ENCODE data around the gene ANKRD52. TPM values are rescaled to one million over a fixed set of nuclear protein-coding genes. Genes with fewer than 3 reads are reported as not detected.
A peak's percentile ranks its signal among the peaks of the same experiment; 100 is the strongest.

The ANKRD52 gene
- polyA plus RNA-seq (ENCODE audit: low read depth in 6 of 6), result 10 to 100 TPM in 3 of 6 donors, 1 to 10 TPM in 3; 2.3 to 13.2 (median 8.0) TPM

DNA sequence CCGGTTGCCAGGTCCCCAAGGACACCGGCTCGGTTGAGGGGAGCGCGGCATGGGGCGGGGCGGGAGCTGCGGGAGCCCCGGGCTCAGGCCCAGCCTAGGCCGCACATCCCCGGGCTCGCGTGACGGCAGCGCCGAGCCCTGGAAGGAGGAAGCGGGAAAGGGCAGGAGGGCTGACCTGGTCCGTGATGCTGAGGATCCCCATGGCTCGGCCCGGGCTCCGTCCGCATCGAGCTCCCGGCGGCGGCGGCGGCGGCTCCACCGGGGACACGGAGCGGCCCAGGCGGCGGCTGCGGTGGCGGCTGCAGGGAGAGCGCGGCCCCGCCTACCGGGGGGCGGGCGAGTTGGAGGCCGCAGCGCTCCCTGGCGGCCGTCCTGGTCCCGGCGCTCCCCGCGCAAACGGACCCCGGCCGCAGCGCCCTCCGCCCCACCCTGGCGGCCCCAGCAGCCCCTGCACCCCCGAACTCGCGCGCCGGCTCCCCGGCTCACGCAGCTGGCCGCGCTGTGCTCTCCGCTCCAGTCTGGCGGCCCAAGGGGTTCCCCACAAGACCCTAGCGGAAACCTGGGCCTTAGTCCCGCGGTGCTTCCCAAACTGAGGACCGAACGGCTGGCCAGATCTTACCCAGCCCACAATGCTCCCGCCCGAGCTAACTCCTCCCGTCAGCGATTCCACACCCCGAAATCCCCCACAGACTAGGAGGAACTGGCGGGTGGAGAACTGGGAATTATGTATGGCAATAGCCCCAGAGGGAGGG lies at the start of gene ANKRD52:
ANKRD52 (minus strand) TSS at position 317 of the 752 bp plus-strand sequence; CDS start at position 202, 115 bp downstream.
- Mint-ChIP-seq H3K4me3 (peak within 1 kb of the TSS; percentile 90 to 96 (median 94)), H3K9me3 (no peaks in the 10 kb centered on the region), H3K27ac (peak within 1 kb of the TSS; percentile 38 to 98 (median 89)), H3K4me1 (peaks cover 18 to 24% (median 22%) of the 10 kb centered on the region in 3 donors), H3K27me3 (no peaks in the 10 kb centered on the region), H3K36me3 (peaks cover 0 to 18% of the 10 kb centered on the region in 2 donors)
- DNase-seq (peak; percentile 87), ATAC-seq (ENCODE audit: low read depth in 2 of 2) (peak; percentile 94)

DNA sequence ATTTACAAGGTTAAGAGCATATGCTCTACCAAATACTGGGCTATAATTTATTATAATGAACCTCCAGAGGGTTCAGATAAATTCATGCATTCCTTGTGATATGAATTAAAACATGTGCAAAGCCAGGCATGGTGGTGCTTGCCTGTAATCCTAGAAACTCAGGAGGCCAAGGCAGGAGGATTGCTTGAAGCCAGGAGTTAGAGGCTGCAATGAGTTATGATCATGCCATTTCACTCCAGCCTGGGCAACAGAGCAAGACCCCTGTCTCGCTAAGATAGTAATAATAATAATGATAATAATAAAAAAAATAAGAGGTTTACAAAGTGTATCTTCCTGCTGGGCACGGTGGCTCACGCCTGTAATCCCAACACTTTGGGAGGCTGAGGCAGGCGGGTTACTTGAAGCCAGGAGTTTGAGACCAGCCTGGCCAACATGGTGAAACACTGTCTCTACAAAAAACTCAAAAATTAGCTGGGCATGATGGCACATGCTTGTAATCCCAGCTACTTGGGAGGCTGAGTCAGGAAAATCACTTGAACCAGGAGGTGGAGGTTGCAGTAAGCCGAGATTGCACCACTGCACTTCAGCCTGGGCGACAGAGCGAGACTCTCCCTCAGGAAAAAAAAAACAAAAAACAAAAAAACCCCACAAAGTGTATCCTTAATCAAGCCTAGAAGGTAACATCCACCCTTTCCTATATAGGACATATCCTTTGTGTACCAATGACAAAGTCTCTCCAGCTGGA lies 49.2 kb upstream of the ANKRD52 start:
- Mint-ChIP-seq H3K4me3 (no peak overlapping the region), H3K36me3 (peaks cover 0 to 6% of the 10 kb centered on the region in 2 donors), H3K9me3 (no peaks in the 10 kb centered on the region), H3K27me3 (no peaks in the 10 kb centered on the region), H3K27ac (peak overlapping the region in 1 of 6 donors; percentile 69), H3K4me1 (peaks cover under 1 to 8% (median under 1%) of the 10 kb centered on the region in 3 donors)
- DNase-seq (no peak), ATAC-seq (ENCODE audit: low read depth in 2 of 2) (no peak)

DNA sequence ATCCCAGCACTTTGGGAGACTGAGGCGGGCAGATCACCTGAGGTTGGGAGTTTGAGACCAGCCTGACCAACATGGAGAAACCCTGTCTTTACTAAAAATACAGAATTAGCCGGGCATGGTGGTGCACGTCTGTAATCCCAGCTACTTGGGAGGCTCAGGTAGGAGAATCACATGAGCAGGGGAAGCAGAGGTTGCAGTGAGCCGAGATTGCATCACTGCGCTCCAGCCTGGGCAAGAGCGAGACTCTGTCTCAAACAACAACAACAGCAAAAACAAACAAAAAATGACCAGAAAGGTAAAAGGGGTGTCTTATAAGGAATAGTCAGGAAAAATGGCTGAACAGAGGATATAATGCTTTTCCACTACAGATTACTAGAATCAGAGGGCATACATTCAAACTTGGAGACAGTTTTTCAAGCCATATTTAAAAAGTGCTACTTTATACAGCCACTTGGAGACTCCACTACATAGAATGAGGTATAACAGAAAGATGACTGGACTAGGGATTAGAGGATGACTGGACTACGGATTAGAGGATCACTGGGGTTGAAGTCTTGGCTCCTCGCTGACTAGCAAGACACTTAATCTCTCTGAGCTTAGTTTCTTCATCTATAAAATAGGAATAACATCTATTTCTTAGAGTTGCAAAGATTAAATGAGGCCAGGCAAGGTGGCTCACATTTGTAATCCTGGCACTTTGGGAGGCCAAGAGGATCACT lies 46.8 kb upstream of the ANKRD52 start:
- peaks cover 13 to 29% (median 20%) of the 10 kb centered on the region in 3 donors for H3K4me1 Mint-ChIP-seq
- H3K27ac Mint-ChIP-seq, result peak overlapping the region in 3 of 6 donors; percentile 68 to 94 (median 74)
- no peak for ATAC-seq (ENCODE audit: low read depth in 2 of 2)
- no peaks in the 10 kb centered on the region for H3K27me3 Mint-ChIP-seq
- peaks cover 0 to 4% of the 10 kb centered on the region in 2 donors for H3K36me3 Mint-ChIP-seq
- H3K9me3 Mint-ChIP-seq, result no peaks in the 10 kb centered on the region
- DNase-seq, result no peak
- H3K4me3 Mint-ChIP-seq, result no peak overlapping the region

DNA sequence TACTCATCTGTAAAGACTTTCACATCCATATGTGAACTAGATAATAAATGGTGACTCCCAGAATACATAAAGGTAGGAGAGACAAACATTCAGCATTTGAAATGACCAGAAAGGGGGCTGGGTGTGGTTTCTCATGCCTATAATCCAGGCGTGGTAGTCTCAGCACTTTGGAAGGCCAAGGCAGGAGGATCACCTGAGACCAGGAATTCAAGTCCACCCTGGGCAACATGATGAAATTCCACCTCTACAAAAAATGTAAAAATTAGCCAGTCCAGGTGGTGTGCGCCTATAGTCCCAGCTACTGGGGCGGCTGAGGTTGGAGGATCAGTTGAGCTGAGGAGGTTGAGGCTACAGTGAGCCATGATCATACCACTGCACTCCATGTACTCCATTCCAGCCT lies 46.1 kb upstream of the ANKRD52 start:
- H3K27me3 Mint-ChIP-seq, result no peaks in the 10 kb centered on the region
- H3K4me3 Mint-ChIP-seq, result no peak overlapping the region
- ATAC-seq (ENCODE audit: low read depth in 2 of 2) (no peak), DNase-seq (no peak)
- H3K27ac Mint-ChIP-seq, result no peak overlapping the region
- H3K4me1 Mint-ChIP-seq, result peaks cover 19 to 35% (median 28%) of the 10 kb centered on the region in 3 donors
- no peaks in the 10 kb centered on the region for H3K9me3 Mint-ChIP-seq
- no peaks in the 10 kb centered on the region for H3K36me3 Mint-ChIP-seq

DNA sequence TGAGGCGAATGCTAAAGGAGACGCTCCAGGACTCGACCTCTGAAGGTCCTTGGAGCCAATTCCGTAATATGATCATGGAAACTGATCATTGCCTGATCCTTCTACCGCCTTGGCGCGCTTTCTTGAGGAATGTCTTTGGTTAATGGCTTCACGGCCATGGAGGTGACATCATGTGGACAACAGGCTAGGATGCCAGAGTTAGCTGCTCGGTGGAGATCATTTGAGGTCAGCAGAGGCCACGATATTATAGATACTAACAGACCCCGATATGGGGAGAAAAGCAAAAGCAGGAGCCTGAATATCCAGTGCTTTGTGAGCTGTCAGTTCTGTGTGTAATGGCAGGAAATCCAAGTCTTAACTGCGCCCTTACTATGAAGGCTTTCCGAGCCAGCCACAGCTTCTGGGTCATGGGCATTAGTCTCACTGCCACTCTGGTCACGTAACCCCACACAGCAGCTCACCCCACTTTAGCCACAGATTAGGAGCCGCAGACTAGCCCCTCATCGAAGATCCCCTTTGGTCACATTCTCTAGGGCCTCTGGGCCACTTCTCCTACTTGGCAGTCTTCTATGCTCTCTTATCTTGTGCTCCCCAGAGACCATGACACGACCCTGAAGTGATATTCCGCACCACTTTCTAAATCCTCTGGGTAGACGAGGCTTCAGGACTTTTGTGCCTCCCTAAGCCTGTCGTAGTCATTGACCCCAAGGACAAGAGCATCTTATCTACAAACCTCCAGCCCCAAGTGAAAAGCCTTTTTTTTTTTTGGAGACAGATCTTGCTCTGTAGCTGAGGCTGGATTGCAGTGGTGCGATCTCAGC lies 42.7 kb upstream of the ANKRD52 start:
- no peaks in the 10 kb centered on the region for H3K36me3 Mint-ChIP-seq
- no peaks in the 10 kb centered on the region for H3K27me3 Mint-ChIP-seq
- H3K4me3 Mint-ChIP-seq, result peak overlapping the region; percentile 95 to 99 (median 97)
- no peaks in the 10 kb centered on the region for H3K9me3 Mint-ChIP-seq
- ATAC-seq (ENCODE audit: low read depth in 2 of 2), result no peak
- H3K4me1 Mint-ChIP-seq, result peaks cover 42 to 69% (median 60%) of the 10 kb centered on the region in 3 donors
- DNase-seq, result no peak
- peak overlapping the region; percentile 93 to 99 (median 97) for H3K27ac Mint-ChIP-seq

DNA sequence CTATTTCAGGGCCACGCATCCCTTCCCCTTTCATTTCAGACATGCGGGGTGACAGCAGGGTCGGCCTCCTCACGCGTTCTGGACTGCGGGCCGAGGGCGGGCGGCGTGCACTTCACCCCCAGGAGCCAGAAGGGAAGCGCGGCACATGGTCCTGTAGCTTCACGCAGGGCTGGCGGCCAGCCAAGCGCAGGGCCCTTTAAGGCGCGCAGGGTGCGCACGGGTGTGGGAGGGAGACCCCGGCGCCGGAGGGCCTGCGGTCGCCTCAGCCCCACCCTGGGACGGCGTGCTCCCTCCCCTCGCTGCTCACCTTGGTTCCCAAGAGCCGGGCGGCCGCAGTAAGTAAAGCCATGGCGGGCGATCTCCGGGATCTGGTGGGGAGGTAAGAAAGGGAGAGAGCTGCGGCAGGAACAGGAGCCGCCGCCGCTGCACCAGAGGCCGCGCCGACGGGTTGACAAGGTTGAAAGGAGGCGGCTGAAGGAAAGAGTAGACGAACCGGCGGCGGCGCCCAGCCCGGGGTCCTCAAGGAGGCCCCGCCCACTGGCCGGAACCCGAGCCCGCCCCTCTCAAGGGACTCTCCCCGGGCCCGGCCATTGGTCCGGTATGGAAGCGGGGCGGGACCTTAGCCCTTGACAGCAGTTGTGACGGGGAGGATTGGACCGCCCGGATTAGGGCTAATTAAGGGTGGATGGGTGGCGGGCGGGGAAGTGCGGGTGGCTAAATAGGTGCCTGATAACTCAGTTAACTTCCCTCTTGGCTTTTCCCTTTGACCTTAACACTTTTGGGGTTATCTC lies 41.9 kb upstream of the ANKRD52 start, which contains the start of gene CS:
CS (minus strand) TSS at position 478 of the 791 bp plus-strand sequence; CDS start at position 349, 129 bp downstream.
- H3K36me3 Mint-ChIP-seq, result no peaks in the 10 kb centered on the region
- peaks cover 42 to 69% (median 60%) of the 10 kb centered on the region in 3 donors for H3K4me1 Mint-ChIP-seq
- no peaks in the 10 kb centered on the region for H3K9me3 Mint-ChIP-seq
- DNase-seq, result peak; percentile 99
- peak within 1 kb of the TSS; percentile 95 to 99 (median 97) for H3K4me3 Mint-ChIP-seq
- no peaks in the 10 kb centered on the region for H3K27me3 Mint-ChIP-seq
- ATAC-seq (ENCODE audit: low read depth in 2 of 2), result peak; percentile 91 to 93
- peak within 1 kb of the TSS; percentile 93 to 99 (median 98) for H3K27ac Mint-ChIP-seq

DNA sequence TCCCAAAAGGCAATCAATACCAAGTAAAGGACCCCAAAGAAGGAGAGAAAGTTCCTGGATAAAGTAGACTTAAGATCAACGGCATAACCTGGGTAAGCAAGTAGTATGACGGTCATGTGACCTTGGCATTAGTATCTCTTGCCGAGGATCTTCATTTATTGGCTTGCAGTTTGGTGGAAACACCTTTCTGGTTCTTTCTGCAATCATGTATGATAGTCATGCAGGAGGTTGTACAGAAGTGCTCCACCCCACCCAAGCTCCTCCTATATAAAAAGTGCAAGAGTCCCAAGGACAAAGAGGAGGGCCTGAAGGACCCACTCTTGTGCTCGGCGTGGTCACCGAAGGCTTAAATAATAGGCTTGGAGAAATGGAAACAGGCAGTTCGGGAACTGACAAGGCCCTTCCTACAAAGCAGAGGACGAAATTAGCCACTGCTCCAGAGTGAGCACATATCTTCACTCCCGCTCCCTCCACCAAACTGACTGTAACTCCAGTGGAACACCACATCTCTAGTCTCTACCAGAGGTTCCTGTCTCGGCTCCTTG lies 41.2 kb upstream of the ANKRD52 start:
- H3K4me3 Mint-ChIP-seq, result peak overlapping the region; percentile 95 to 99 (median 97)
- no peak for ATAC-seq (ENCODE audit: low read depth in 2 of 2)

DNA sequence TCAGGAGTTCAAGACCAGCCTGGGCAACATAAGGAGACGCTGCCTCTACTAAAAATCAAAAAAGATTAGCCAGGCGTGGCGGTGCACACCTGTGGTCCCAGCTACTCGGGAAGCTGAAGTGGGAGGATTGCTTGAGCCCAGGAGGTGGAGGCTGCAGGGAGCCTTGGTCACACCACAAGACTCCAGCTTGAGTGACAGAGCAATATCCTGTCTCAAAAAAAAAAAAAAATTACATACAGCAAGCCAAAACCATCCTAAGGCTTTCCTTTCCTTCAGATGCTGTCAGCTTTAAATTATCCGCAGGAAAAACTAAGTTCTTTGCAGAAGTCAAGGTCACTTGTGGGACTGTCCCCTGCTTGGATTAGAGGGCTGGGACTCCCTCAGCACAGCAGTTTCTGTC lies 40.6 kb upstream of the ANKRD52 start:
- peak overlapping the region; percentile 95 to 99 (median 97) for H3K4me3 Mint-ChIP-seq
- H3K27ac Mint-ChIP-seq, result peak overlapping the region in 4 of 6 donors; percentile 92 to 98 (median 94)
- ATAC-seq (ENCODE audit: low read depth in 2 of 2) (no peak), DNase-seq (no peak)
- peaks cover 46 to 74% (median 60%) of the 10 kb centered on the region in 3 donors for H3K4me1 Mint-ChIP-seq
- H3K9me3 Mint-ChIP-seq, result no peaks in the 10 kb centered on the region
- H3K36me3 Mint-ChIP-seq, result no peaks in the 10 kb centered on the region
- no peaks in the 10 kb centered on the region for H3K27me3 Mint-ChIP-seq

More for the DNA sequence above, 41.2 kb upstream of the ANKRD52 start:
- peaks cover 42 to 71% (median 60%) of the 10 kb centered on the region in 3 donors for H3K4me1 Mint-ChIP-seq
- H3K27me3 Mint-ChIP-seq, result no peaks in the 10 kb centered on the region
- peak overlapping the region; percentile 92 to 99 (median 97) for H3K27ac Mint-ChIP-seq
- no peak for DNase-seq
- no peaks in the 10 kb centered on the region for H3K9me3 Mint-ChIP-seq
- H3K36me3 Mint-ChIP-seq, result no peaks in the 10 kb centered on the region

DNA sequence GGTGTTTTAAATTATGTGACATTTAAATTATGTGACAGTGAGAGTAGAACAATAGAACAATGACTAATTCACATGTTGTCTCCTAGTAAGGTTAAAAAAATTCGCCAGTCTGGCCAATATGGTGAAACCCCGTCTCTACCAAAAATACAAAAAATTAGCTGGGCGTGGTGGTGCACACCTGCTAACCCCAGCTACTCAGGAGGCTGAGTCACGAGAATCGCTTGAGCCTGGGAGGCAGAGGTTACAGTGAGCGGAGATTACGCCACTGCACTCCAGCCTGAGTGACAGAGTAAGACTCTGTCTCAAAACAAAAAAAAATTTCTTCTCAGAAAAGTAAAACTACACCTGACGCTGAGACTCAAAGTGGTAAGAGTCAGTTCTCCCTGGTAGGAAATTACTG lies 39.2 kb upstream of the ANKRD52 start:
- no peaks in the 10 kb centered on the region for H3K9me3 Mint-ChIP-seq
- peak overlapping the region in 4 of 6 donors; percentile 23 to 80 (median 54) for H3K27ac Mint-ChIP-seq
- no peaks in the 10 kb centered on the region for H3K36me3 Mint-ChIP-seq
- H3K27me3 Mint-ChIP-seq, result no peaks in the 10 kb centered on the region
- no peak for DNase-seq
- no peak for ATAC-seq (ENCODE audit: low read depth in 2 of 2)
- H3K4me3 Mint-ChIP-seq, result peak overlapping the region in 5 of 8 donors; percentile 25 to 65 (median 55)
- peaks cover 50 to 73% (median 60%) of the 10 kb centered on the region in 3 donors for H3K4me1 Mint-ChIP-seq

DNA sequence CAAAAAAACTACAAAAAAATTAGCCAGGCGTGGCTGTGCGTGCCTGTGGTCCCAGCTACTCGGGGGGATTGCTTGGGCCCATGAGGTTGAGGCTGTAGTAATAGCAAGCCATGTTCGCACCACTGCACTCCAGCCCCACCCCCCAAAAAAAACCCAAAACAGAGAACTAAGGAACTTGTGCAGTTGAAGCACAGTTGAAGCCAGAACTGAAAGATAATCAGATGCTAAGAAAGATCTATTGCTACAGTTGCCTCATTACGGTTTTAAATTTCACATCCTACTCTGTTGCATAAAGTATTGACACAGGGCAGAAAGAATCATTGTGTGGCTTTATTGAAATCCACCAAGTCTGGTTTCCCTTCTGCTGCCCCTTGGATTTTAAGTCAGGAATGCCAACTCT lies 38.1 kb upstream of the ANKRD52 start:
- Mint-ChIP-seq H3K36me3 (no peaks in the 10 kb centered on the region), H3K27me3 (no peaks in the 10 kb centered on the region), H3K27ac (peak overlapping the region; percentile 23 to 85 (median 63)), H3K4me1 (peaks cover 50 to 68% (median 55%) of the 10 kb centered on the region in 3 donors), H3K4me3 (peak overlapping the region in 4 of 8 donors; percentile 2 to 78 (median 32)), H3K9me3 (no peaks in the 10 kb centered on the region)
- DNase-seq (no peak), ATAC-seq (ENCODE audit: low read depth in 2 of 2) (no peak)

DNA sequence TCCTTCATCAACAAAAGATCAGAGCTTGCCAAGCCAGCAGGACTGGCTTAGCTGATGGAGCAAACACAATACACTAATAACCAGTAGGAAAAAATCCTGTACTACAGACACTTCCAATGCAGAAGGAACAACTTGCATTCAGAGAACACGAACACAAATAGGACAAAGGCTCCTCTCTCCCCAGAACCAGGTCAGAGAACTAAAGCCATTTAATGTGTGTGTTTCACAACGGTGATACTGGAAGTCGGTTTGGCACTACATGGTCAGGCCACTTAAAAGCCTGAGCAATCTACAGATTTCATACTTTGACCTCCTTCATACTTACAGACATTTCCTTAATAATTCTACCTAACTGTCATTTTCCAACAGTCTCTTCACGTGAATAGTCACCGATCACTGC lies 35.6 kb upstream of the ANKRD52 start:
- H3K27me3 Mint-ChIP-seq, result no peaks in the 10 kb centered on the region
- H3K27ac Mint-ChIP-seq, result no peak overlapping the region
- peaks cover 33 to 50% (median 35%) of the 10 kb centered on the region in 3 donors for H3K4me1 Mint-ChIP-seq
- no peaks in the 10 kb centered on the region for H3K36me3 Mint-ChIP-seq
- no peak for ATAC-seq (ENCODE audit: low read depth in 2 of 2)
- peak overlapping the region in 1 of 8 donors; percentile 25 for H3K4me3 Mint-ChIP-seq
- H3K9me3 Mint-ChIP-seq, result no peaks in the 10 kb centered on the region
- DNase-seq, result no peak
